Stimulated activated CD4-positive, alpha-beta T cell treated with anti-CD3 and anti-CD28 coated beads, Interleukin-4, amount 100 ng/mL, for 4 hours (primary cell): ENCODE data around the gene AKAP11.
"Not testable (repeated sequence)": the region's sequence is repeated elsewhere in the genome, so short reads cannot be mapped to it uniquely, and the experiment has no call there.

Experiments
- DNase-seq, 2 experiments: peaks; one replicate each; pipeline ENCODE4 v3.0.0-alpha.2; 2020

The AKAP11 gene

GRCh38 chr13:42272115-42272803, at the start of gene AKAP11:
Gene AKAP11, plus strand, starts transcription at chr13:42272152. Its CDS starts 14,197 bp downstream, at chr13:42286349.
- DNase-seq = peak; percentile 33 to 43

- no peak for DNase-seq
Measured at GRCh38 chr13:42223681-42224080, 48.3 kb upstream of the AKAP11 start.

- no peak for DNase-seq
Measured at GRCh38 chr13:42225051-42225450, 46.9 kb upstream of the AKAP11 start.

- DNase-seq = not testable (repeated sequence)
Measured at GRCh38 chr13:42226759-42227158, 45.2 kb upstream of the AKAP11 start.

GRCh38 chr13:42228527-42228926, 43.4 kb upstream of the AKAP11 start:
- DNase-seq = no peak

- DNase-seq = no peak
Measured at GRCh38 chr13:42229287-42229686, 42.7 kb upstream of the AKAP11 start.

- no peak for DNase-seq
Measured at GRCh38 chr13:42232671-42233070, 39.3 kb upstream of the AKAP11 start.

- no peak for DNase-seq
Measured at GRCh38 chr13:42233726-42234125, 38.2 kb upstream of the AKAP11 start.

- DNase-seq = no peak
Measured at GRCh38 chr13:42239161-42239560, 32.8 kb upstream of the AKAP11 start.

- DNase-seq = no peak
Measured at GRCh38 chr13:42239644-42240043, 32.3 kb upstream of the AKAP11 start.

GRCh38 chr13:42246541-42246940, 25.4 kb upstream of the AKAP11 start:
- DNase-seq = no peak

GRCh38 chr13:42247883-42248282, 24.1 kb upstream of the AKAP11 start:
- DNase-seq = no peak

- DNase-seq = no peak
Measured at GRCh38 chr13:42255886-42256285, 16.1 kb upstream of the AKAP11 start.

- DNase-seq = no peak
Measured at GRCh38 chr13:42258747-42259146, 13.2 kb upstream of the AKAP11 start.

GRCh38 chr13:42259515-42259914, 12.4 kb upstream of the AKAP11 start:
- DNase-seq = no peak

- DNase-seq = no peak
Measured at GRCh38 chr13:42260903-42261654, 10.9 kb upstream of the AKAP11 start.

GRCh38 chr13:42266473-42266872, 5.5 kb upstream of the AKAP11 start:
- DNase-seq = no peak

GRCh38 chr13:42270160-42270856, 1.6 kb upstream of the AKAP11 start:
- no peak for DNase-seq

GRCh38 chr13:42270857-42271215, 1.1 kb upstream of the AKAP11 start:
- no peak for DNase-seq

GRCh38 chr13:42271337-42272114, 426 bp upstream of the AKAP11 start:
- DNase-seq = peak; percentile 85 to 96

- no peak for DNase-seq
Measured at GRCh38 chr13:42272804-42273175, 838 bp downstream of the AKAP11 start.

GRCh38 chr13:42274386-42275097, 2.6 kb downstream of the AKAP11 start:
- no peak for DNase-seq

- no peak for DNase-seq
Measured at GRCh38 chr13:42275098-42275471, 3.1 kb downstream of the AKAP11 start.
